HG02763 (cell line): ENCODE measurements around the gene AUTS2.

Experiments
- ATAC-seq: cut with Tn5 transposase; IDR thresholded peaks from one replicate; pipeline ENCODE4 v1.9.1; 2021; ENCODE audit warnings: mild to moderate bottlenecking, moderate library complexity; ENCODE audit not compliant: unreplicated experiment

The AUTS2 gene

DNA sequence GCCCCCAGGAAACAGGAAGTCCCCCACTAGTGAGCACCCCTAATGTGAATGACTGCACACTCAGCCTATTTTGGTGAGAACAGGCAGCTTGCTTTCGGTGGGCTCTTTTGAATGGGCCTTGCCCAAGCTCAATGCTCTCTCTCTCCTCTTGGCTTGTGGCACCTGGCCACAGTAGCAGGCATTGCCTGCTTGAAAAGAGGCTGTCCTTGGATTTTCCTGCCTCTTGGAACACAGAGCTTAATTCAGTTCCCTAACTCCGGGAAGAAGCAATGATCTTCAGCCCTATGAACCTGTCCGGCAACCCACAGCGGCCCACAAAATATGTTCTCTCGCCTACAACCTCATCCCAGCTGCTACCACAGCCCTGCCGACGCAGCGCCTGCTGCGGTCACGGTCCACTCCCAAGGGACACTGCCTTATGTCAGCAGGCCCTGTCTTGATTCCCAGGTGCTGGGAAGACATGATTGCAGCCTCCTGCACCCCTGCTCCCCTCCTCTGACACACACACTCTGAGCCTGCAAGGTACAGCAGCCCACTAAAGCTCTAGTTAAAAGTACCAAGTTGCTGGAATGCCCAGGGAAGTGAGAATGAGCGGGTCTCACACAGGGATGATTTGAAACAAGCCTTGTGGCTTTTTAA is 818.2 kb downstream of the AUTS2 start:
- ATAC-seq, result no peak

- ATAC-seq, result no peak
Measured at GRCh38 chr7:70416986-70417655, 818.8 kb downstream of the AUTS2 start.

GRCh38 chr7:70419526-70420380 is 821.5 kb downstream of the AUTS2 start:
- ATAC-seq, result no peak

GRCh38 chr7:70420381-70420662 is 822.0 kb downstream of the AUTS2 start:
- no peak for ATAC-seq

GRCh38 chr7:70421319-70421718 is 823.0 kb downstream of the AUTS2 start:
- ATAC-seq, result no peak

- no peak for ATAC-seq
Measured at GRCh38 chr7:70426249-70426880, 828.1 kb downstream of the AUTS2 start.

DNA sequence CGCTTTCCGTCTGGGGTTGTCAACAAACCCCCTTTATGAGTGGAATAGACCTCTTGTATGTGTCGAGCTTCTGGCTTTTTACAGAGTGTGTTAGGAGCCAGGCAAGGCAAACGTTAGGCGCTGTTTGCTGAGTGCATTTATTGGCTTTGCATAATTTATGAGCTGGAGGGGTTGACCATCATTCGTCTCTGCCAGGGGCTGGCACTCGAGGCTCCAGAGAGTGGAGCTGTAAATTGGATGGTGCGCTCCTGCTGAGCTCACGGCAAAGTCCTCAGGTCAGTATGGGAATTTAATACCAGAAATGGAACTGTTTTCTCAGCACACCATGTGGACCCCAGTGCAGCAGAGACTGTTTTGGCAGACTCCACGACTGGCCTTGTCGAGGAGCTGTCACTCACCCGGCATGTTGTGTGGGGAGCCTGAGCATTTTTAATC is 834.3 kb downstream of the AUTS2 start:
- no peak for ATAC-seq

DNA sequence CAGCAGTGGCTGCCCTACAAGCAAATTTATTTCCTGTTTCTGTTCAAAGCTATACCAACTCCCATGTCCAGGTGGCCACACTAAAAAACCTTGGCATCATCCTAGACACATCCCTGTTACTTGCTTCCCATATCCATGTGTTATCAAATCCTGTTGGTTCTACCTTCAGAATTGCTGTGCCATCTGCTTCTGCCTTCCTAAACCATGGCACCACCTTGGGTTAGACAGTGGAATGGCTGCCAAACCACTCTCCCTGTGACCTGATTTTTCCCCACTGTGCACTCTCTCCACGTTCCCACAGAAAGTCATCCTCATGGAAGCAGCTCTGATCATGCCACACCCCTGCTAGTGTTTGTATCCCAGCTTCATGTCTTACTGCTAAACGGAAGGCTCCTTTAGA is 836.1 kb downstream of the AUTS2 start:
- no peak for ATAC-seq

DNA sequence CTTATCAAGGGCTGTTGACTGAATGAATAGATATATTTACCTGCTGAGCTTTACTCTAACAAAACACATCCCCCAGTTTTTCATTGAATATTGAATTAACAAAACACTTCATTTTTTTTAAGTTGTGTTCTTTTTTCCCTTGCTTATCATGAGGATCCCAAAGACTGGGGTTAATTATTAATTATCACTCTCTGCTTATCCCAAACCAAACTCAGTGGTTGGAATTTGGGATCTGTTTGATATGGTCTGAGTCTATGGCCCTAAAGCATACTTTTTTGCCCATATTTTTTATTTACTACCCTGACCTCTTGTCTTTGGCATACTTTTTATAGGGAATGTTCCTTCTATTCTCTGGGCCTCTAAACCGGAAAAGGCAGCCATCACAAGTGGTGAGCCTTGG is 836.5 kb downstream of the AUTS2 start:
- ATAC-seq, result no peak

DNA sequence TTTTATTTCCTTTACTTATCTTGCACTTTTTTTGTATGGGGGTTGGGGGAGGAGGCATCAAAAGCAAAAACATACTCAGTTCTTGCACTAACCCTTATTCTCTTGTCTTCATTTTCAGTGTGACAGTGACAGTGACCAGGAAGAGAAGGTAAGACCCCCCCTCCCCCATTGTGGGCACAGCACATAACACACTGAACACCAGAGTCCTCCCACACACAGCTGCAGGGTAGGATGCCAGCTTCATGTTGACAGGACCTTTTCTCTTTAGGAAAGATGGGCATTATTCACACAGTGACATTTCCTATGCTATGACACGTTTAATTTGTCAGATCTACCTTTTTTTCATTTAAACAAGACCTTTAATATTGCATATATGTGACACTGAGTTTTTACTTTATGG is 837.4 kb downstream of the AUTS2 start:
- ATAC-seq, result no peak

- no peak for ATAC-seq
Measured at GRCh38 chr7:70436790-70437350, 838.6 kb downstream of the AUTS2 start.

DNA sequence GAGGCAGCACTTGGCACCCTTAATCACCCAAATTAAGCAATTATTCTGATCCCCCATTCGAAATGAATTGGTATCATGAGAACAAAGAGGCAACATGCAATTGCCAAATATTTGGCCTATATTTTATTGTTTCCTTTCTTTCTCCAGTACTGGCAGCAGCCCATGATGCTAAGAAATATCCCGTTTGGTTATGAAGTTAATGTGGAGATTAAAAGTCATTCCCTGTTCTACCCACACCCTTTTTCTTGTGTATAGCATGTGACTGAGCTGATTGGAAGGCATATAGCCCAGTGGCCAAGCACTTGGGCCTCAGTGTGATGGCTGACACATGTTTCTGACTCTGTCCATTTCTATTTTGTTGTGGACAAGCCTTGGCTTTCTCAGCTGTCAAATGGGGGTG is 841.4 kb downstream of the AUTS2 start:
- no peak for ATAC-seq

DNA sequence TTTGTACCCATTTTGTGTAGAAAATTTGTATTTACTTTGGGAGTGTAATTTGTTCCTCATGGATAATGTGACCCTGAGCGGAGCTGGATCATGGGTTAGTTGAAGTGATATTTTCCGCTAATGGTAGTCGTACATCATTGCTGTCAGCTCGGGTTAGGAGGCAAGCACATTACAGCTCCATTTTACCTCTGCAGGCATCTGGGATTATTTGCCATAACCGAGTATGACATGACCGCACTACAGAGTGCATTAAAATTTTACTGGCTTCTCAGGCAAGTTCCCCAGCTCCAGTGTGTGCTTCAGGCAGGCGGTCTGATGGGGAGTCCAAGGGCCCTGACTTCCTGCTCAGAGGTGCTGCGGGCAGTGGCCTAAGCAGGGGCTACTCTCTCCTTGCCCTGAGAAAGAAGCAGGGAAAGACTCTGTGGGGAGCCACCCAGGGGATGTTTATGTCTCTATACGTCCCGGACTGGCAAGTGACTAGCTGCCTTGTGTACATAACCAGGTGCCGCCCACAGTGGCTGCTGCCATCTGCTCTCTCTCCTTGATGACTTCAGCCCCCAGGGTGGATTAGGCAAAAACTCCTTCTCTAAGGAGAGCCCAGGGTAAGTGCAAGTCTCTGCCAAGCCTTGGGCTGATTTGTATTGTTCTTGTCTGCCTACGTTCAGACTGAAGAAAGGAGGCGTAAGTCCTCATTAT is 848.3 kb downstream of the AUTS2 start:
- ATAC-seq, result no peak

- ATAC-seq, result no peak
Measured at GRCh38 chr7:70448312-70448906, 850.1 kb downstream of the AUTS2 start.

DNA sequence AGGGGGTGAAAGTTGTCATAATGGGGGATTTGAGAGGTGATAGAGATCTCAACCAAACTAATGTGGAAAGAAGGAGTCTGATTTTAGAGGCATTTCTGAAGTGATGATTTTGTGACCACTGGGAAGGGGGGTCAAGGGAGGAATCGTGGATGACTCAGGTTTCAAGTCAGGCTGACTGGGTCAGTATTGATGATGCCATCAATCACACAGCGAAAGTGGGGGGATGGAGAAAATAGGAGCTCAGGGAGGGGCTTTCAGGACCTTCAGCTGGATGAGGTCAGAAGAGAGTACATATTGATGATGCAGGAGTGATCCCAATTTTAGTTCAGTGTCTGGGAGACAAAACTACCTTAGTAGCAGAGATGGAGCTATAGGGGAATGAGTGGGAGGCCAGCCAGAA is 852.5 kb downstream of the AUTS2 start:
- ATAC-seq, result no peak

- no peak for ATAC-seq
Measured at GRCh38 chr7:70455925-70456324, 857.6 kb downstream of the AUTS2 start.

DNA sequence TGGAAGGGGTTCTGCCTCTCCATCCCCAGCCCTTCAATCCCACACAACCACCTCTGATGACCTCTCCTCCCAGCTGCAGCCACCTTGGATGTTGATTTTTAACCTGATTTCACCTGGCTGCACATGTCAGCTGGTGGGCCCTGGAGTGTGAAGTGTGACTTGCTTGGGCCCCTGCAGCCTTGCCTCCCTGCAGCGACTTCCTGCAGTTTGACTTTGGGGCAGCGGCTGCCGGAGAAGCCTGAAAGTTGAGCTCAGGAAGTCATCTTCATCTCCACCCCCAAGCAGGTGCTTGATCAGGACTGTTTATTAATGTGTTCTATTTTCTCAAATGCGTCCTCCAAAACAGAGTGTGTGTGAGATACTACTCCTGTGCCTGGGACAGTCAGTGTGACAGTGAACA is 858.4 kb downstream of the AUTS2 start:
- ATAC-seq, result peak; percentile 43

DNA sequence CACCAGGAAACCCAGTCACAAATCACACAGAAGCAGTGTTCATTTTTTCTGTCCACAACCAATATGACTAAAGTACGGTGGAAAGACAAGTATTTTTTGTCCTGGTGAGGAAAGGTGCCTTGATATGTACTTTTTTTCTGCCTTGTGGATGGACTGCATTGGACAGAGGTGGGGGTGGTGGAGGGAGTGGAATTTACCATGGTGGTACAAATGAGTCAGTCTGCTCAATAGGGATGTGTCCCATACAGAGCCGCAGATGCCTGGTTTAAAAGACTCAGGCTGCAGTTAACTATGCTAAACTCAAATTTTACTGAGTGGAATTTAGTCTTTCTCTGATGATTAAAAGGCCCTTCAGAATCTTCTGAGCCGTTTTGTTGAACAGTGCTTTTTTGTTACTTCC is 859.2 kb downstream of the AUTS2 start:
- ATAC-seq, result no peak

- no peak for ATAC-seq
Measured at GRCh38 chr7:70457883-70458680, 859.8 kb downstream of the AUTS2 start.

GRCh38 chr7:70458745-70459144 is 860.5 kb downstream of the AUTS2 start:
- no peak for ATAC-seq
